MM.1S (cell line): ENCODE results near the gene ERCC1.

Source experiments
- CTCF ChIP-seq: fragments of 300-600 bp; sonication (generic); IDR thresholded peaks from 2 replicates; pipeline ENCODE4 v1.5.1; 2016; ENCODE audit warnings: antibody characterized with exemption, low read length, mixed read lengths
- EZH2 ChIP-seq: fragments of 300-600 bp; sonication (generic); optimal IDR thresholded peaks from 2 replicates; pipeline ENCODE3; 2017; ENCODE audit warnings: low read depth, mild to moderate bottlenecking, antibody characterized with exemption, low read length, mixed read lengths
- EZH2phosphoT487 ChIP-seq: fragments of 300-600 bp; sonication (generic); IDR thresholded peaks from 2 replicates; pipeline ENCODE4 v1.6.1; 2018; ENCODE audit warnings: antibody characterized with exemption, low read length

DNA sequence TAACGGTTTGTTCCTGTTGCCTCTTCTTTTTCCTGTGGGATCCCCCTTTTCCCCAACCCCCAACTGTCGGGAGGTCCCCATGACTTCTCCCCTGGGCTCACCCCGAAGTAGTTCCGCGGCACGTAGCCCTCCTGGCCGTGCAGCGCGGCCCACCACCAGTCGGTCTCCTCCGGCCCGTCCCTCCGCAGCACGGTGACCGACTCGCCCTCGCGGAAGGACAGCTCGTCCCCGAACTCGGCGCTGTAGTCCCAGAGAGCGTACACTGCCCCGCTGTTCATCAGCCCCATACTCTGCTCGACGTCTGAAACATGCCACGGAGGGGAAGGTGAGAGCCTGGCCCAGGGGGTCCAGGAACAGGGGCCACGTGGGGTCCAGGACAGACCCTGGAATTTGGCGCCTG lies 41.3 kb downstream of the ERCC1 start:
- no peak for TF ChIP-seq CTCF
- TF ChIP-seq EZH2 = no peak
- no peak for TF ChIP-seq EZH2phosphoT487
